Fibroblast of skin of back (primary cell): ENCODE data around the gene LRP10. TPM values are rescaled to one million over a fixed set of nuclear protein-coding genes. Genes with fewer than 3 reads are reported as not detected.
A peak's percentile ranks its signal among the peaks of the same experiment; 100 is the strongest.
"Not testable (repeated sequence)": the region's sequence is repeated elsewhere in the genome, so short reads cannot be mapped to it uniquely, and the experiment has no call there.

Experiments used
- DNase-seq: peaks from one replicate; pipeline ENCODE4 v3.0.0-alpha.2; 2013
- polyA plus RNA-seq, 2 experiments: library from polyadenylated mRNA; unstranded; fragments of 120-200 nt; gene quantifications; one replicate each; pipeline ENCODE4 v1.2.1, GENCODE V29; 2013; ENCODE audit not compliant: insufficient read length in 2 of 2

LRP10 gene
- 187 TPM for polyA plus RNA-seq (2013, experiment 1 of 2; ENCODE audit: insufficient read length)
- polyA plus RNA-seq (2013, experiment 2 of 2; ENCODE audit: insufficient read length), result 224 TPM

- peak; percentile 84 for DNase-seq
These were observed at the start of gene LRP10 for GRCh38 chr14:22871224-22872032. Gene LRP10 (plus strand): TSS chr14:22871740. CDS start chr14:22872304, 564 bp downstream.

DNA sequence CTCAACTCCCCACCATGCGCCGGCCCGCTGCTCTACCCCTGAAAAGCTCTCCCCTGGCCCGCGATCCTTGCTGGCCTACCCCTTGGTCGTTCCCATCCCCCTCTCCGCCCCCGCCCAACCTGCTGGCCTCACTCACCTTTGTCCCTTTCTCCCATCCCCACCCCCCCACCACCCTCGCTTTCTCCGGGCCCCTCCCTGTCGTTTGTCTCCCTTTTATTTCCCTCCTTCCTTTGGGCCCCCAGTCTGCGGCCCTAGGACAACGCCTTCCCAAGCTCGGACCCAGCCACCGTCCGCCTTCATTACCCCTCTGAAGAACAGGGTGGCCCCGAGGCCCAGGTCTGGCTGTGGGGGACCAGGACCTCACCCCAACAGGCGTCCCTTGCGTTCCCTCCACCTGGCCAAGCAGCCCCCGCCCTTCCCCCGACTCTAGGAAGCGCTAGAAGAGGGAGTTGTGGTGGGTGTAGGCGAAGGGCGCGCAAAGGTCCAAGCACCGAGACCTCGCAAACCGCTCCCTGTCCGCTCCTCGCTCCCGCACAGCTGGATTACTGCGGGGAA is 49.4 kb upstream of the LRP10 start:
- no peak for DNase-seq

GRCh38 chr14:22822571-22823098 is 48.9 kb upstream of the LRP10 start:
- DNase-seq, result peak; percentile 88

DNA sequence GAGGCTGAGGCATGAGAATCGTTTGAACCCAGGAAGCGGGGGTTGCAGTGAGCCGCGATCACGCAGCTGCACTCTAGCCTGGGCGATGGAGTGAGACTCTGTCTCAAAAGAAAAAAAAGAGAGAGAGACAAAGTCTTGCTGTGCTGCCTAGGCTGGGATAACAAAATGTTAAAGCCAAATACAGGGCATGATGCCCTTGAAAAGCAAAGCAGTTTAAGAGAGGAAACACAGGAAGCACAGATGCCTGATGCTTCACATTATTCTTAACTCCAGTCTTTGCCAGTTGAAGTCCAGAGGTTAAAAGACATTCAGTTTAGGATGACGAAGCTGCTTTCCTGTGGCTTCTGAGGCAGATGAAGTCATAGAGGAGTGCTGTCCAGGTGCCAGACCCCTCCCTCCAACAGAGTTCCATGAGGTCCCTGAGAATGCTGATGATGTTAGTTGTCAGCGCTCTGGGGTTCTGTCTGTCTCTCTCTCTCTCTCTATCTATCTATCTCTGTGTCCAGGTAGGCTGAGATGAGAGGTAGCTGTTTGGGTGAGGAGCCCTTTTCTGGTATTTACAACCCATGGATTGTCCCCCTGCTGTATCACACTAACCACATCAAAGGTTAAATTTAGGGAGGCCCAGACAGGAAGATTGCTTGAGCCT is 46.7 kb upstream of the LRP10 start:
- peak; percentile 83 for DNase-seq

GRCh38 chr14:22829076-22829660 is 42.4 kb upstream of the LRP10 start:
- DNase-seq, result not testable (repeated sequence)

DNA sequence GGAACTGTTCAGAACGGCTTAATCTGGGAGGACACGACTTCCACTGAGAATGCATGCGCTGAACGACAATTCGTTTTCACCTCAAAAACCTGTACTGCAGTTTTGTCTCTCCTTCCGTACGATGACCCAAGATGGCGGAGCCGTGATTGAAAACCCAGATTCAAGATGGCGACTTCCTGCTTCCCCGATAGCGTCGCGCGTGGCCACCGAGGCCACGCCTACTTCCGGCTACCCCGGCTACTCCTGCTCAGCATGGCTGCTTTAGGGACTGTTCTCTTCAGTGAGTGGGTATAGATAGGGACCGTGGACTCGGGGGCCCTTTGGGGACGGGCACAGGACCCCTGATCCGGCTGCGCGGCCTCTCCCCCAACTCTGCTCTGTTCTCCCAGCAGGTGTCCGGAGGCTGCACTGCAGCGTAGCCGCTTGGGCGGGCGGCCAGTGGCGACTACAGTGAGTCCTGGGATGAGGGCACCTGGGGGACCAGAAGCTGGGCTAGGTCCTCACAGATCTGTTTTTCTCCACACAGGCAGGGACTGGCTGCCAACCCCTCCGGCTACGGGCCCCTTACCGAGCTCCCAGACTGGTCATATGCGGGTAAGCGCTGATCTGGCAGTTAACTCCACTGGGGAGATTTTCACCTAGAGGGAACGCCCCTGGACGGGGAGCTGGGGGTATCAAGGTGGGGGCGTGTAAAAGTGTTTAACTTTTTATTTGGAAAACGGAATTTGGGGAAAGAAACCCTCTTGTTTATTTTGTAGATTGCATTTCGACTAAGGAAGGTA is 41.7 kb upstream of the LRP10 start, which contains the start of gene MRPL52:
Gene MRPL52 (plus strand): TSS at position 227 of the 782 bp plus-strand sequence. CDS start 26 bp downstream, at position 253.
- peak; percentile 89 for DNase-seq

GRCh38 chr14:22830443-22831010 is 41.0 kb upstream of the LRP10 start:
- DNase-seq, result no peak

DNA sequence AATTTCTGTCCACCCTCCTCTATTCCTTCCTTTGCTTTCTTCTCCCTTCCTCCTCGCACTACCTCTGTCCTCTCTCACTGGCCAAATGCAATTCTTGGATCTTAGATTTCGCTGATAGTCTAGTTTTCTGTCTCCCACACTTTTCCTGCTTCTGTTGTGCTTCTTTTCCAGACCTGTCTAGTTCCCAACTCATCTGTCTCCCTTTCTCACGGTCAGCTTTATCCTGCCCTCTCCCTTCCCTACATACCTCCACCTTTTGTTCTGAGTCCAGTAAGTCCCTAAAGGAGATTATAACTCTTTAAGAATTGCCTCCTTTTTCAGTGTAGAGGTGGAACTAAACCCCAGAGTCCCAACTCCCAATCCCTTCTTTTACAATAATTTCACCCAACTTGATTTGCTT is 36.0 kb upstream of the LRP10 start:
- no peak for DNase-seq

DNA sequence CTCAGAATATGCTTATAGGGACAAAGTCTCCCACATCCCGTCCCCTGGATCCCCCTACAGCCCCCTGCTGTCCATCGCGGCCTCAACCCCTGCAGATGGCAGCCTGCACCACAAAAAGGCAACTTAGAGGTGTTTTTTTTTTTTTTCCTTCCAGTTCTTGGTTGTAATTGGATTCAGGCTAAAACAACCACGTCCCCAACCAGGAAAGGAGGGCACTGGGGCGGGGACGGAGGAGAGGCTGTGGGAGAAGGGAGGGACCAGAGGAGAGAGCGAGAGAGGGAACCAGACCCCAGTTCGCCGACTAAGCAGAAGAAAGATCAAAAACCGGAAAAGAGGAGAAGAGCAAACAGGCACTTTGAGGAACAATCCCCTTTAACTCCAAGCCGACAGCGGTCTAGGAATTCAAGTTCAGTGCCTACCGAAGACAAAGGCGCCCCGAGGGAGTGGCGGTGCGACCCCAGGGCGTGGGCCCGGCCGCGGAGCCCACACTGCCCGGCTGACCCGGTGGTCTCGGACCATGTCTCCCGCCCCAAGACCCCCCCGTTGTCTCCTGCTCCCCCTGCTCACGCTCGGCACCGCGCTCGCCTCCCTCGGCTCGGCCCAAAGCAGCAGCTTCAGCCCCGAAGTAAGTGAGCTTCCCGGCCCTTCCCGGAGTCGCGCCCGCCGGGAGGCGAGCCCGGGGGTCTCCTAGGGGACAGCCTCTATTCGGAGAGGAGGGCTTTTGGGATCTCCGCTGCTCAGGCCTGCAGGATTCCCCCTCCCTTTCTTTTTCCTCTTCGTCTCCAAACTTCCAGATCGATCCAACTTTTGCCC is 35.0 kb upstream of the LRP10 start, which contains the start of gene MMP14:
Gene MMP14 (plus strand): TSS at position 285 of the 813 bp plus-strand sequence. CDS start 233 bp downstream, at position 518.
- peak; percentile 93 for DNase-seq

GRCh38 chr14:22837114-22837749 is 34.3 kb upstream of the LRP10 start:
- peak; percentile 70 for DNase-seq

- DNase-seq, result peak; percentile 71
These were observed 33.6 kb upstream of the LRP10 start for GRCh38 chr14:22837750-22838538.

GRCh38 chr14:22838631-22839041 is 32.9 kb upstream of the LRP10 start:
- peak; percentile 83 for DNase-seq

DNA sequence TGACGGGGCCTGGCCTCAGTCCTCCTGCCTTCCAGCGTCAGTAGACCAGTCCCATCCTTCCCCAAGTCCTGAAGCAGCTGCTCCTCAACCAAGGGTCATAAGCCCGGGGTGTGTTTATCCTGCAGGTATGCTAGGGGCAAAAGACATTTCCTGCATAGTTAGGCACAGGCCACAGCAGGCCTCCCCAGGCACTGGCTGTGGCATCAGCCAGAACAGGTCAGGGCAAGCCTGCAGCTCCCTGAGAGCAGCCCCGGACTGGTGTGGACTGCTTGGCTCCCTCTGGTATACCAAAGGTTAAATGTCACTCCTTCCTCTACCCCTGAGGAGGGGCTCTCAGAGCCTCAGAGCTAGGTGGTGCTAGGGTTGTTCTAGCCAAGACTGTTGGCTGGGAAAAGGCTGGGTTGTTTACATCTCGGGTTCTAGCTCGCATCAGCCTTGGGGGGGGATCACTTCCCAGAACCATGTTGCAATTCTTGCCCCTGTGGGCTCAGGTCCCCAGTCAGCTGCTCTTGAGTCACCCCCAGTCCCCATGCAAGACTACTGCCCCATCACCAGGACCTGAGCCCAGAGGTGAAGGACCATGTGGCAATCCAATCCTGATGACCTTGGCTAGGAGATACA is 32.3 kb upstream of the LRP10 start:
- no peak for DNase-seq

- DNase-seq, result no peak
These were observed 30.2 kb upstream of the LRP10 start for GRCh38 chr14:22841311-22841710.

DNA sequence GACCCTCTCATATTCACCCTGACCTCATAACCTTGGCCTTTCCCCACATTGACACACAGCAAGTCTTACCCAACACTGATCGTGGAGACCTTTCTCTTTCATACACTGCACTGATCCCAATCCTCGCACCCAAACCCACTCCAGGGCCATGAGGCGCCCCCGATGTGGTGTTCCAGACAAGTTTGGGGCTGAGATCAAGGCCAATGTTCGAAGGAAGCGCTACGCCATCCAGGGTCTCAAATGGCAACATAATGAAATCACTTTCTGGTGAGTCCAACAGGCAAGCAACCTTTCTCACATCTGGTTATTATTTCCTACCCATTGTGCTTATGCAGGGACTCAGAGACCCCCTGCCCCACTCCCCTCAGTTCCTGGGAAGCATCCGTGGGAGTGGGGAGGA is 29.8 kb upstream of the LRP10 start:
- no peak for DNase-seq

DNA sequence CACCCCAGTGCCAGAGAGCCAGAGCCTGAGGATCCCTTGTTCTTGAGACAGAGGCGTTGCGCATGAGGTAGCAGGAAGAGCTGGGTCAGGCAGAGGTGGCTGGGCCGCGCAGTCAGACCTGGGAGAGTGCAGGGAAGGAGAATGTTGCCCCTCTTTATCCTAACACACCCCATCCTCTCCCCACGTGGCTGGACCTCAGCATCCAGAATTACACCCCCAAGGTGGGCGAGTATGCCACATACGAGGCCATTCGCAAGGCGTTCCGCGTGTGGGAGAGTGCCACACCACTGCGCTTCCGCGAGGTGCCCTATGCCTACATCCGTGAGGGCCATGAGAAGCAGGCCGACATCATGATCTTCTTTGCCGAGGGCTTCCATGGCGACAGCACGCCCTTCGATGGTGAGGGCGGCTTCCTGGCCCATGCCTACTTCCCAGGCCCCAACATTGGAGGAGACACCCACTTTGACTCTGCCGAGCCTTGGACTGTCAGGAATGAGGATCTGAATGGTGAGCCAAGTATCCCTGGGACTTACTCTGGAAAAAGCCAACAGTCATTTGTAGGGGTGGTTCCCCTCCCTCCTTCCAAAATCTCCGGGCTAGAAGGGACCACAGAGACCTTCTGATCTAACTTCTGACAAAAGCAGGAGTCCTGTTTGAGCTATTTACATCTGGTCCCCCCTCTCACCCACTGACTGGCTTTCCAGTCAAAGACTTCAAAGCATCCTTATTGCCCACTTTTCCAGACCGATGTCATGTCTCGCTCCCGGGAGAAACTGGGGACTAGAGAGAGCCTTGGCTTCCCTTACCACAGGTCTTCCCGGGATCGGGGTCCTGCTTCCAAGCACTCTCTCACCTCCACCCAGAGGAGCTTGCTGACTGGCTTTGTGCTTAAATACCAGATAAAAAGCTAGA is 29.1 kb upstream of the LRP10 start:
- no peak for DNase-seq
